Mesenchymal stem cell (in vitro differentiated cells and primary cell): Measurements from ENCODE around the gene CAMSAP3.

ENCODE experiments used
- DNase-seq: peaks from one replicate; pipeline ENCODE4 v3.0.0-alpha.2; 2013
- H2AFZ ChIP-seq: one replicate; pipeline ENCODE4 v1.6.1; 2013; ENCODE audit warnings: low read depth, mild to moderate bottlenecking, control low read depth, inconsistent platforms, low read length, moderate library complexity
- H2AK5ac ChIP-seq: 2 replicates; pipeline ENCODE4 v1.6.1; 2013; ENCODE audit warnings: low read length, moderate library complexity, mild to moderate bottlenecking, inconsistent platforms; ENCODE audit not compliant: severe bottlenecking
- H2BK120ac ChIP-seq: one replicate; pipeline ENCODE4 v1.6.1; 2013; ENCODE audit warnings: low read depth, mild to moderate bottlenecking, inconsistent platforms, low read length, moderate library complexity
- H2BK12ac ChIP-seq, 2 experiments: one replicate each; pipeline ENCODE4 v1.6.1; 2013; ENCODE audit warnings: inconsistent platforms in 2 of 2, low read length in 2 of 2, mild to moderate bottlenecking in 2 of 2, moderate library complexity in 2 of 2, control low read depth in 1 of 2
- H2BK15ac ChIP-seq: one replicate; pipeline ENCODE4 v1.6.1; 2013; ENCODE audit warnings: mild to moderate bottlenecking, low read depth, inconsistent platforms; ENCODE audit not compliant: poor library complexity, severe bottlenecking
- H2BK5ac ChIP-seq: 2 replicates; pipeline ENCODE4 v1.6.1; 2013; ENCODE audit warnings: low read depth, mild to moderate bottlenecking, low read length, control low read depth, inconsistent platforms; ENCODE audit not compliant: poor library complexity, severe bottlenecking
- H3K14ac ChIP-seq, 2 experiments: one replicate each; pipeline ENCODE4 v1.6.1; 2013; ENCODE audit warnings: inconsistent platforms in 2 of 2, low read length in 2 of 2, control low read depth in 1 of 2, mild to moderate bottlenecking in 1 of 2, moderate library complexity in 1 of 2
- H3K18ac ChIP-seq, 2 experiments: one replicate each; pipeline ENCODE4 v1.6.1; 2013; ENCODE audit warnings: inconsistent platforms in 2 of 2, low read length in 2 of 2, control low read depth in 1 of 2, low read depth in 1 of 2, mild to moderate bottlenecking in 1 of 2
- H3K23ac ChIP-seq, 2 experiments: one replicate each; pipeline ENCODE4 v1.6.1; 2013; ENCODE audit warnings: inconsistent platforms in 2 of 2, low read length in 2 of 2, mild to moderate bottlenecking in 2 of 2, moderate library complexity in 2 of 2, control low read depth in 1 of 2
- H3K27ac ChIP-seq: 2 replicates; pipeline ENCODE4 v1.5.1; 2013; ENCODE audit warnings: mild to moderate bottlenecking, moderate library complexity, low read length, control low read depth, inconsistent platforms; ENCODE audit not compliant: poor library complexity, severe bottlenecking
- H3K27me3 ChIP-seq, 2 experiments: 2 replicates each; pipeline versions ENCODE4 v1.6.1 to v1.7.0; 2013; ENCODE audit warnings: low read length in 2 of 2, mild to moderate bottlenecking in 2 of 2, moderate library complexity in 2 of 2, control low read depth in 1 of 2, inconsistent platforms in 1 of 2; ENCODE audit not compliant: control insufficient read depth in 1 of 2, insufficient read depth in 1 of 2
- H3K36me3 ChIP-seq, 2 experiments: 2 replicates each; pipeline versions ENCODE4 v1.6.1 to v1.7.0; 2013; ENCODE audit warnings: low read length in 2 of 2, control low read depth in 1 of 2, inconsistent platforms in 1 of 2, low read depth in 1 of 2, mild to moderate bottlenecking in 1 of 2; ENCODE audit not compliant: insufficient read depth in 2 of 2, control insufficient read depth in 1 of 2
- H3K4ac ChIP-seq, 2 experiments: one replicate each; pipeline ENCODE4 v1.6.1; 2013; ENCODE audit warnings: inconsistent platforms in 2 of 2, low read length in 2 of 2, mild to moderate bottlenecking in 2 of 2, moderate library complexity in 2 of 2, control low read depth in 1 of 2, low read depth in 1 of 2
- H3K4me1 ChIP-seq: 2 replicates; pipeline ENCODE4 v1.6.1; 2013; ENCODE audit warnings: low read depth, low read length, control low read depth; ENCODE audit not compliant: control insufficient read depth, insufficient read depth
- H3K4me2 ChIP-seq: 2 replicates; pipeline ENCODE4 v1.6.1; 2013; ENCODE audit warnings: low read length, mild to moderate bottlenecking, inconsistent platforms; ENCODE audit not compliant: poor library complexity, severe bottlenecking
- H3K4me3 ChIP-seq, 2 experiments: 2 replicates each; pipeline versions ENCODE4 v1.5.1 to v1.7.0; 2013; ENCODE audit warnings: low read length in 2 of 2, mild to moderate bottlenecking in 2 of 2, control low read depth in 1 of 2, low read depth in 1 of 2; ENCODE audit not compliant: insufficient read depth in 1 of 2
- H3K79me1 ChIP-seq: replicated peaks from 2 replicates; pipeline ENCODE4 v1.6.1; 2013; ENCODE audit warnings: mild to moderate bottlenecking, control low read depth, low read length, inconsistent platforms; ENCODE audit not compliant: poor library complexity, severe bottlenecking
- H3K9ac ChIP-seq: 2 replicates; pipeline ENCODE4 v1.7.0; 2013; ENCODE audit warnings: mild to moderate bottlenecking, low read length, moderate library complexity
- H3K9me3 ChIP-seq: 2 replicates; pipeline ENCODE4 v1.7.0; 2013; ENCODE audit warnings: mild to moderate bottlenecking, low read length; ENCODE audit not compliant: control insufficient read depth
- H4K8ac ChIP-seq: one replicate; pipeline ENCODE4 v1.6.1; 2013; ENCODE audit warnings: inconsistent platforms, mild to moderate bottlenecking, low read length, moderate library complexity
- H4K91ac ChIP-seq: one replicate; pipeline ENCODE4 v1.6.1; 2013; ENCODE audit warnings: mild to moderate bottlenecking, low read length, inconsistent platforms
- WGBS: methylation state at CpG from one replicate; pipeline ENCODE4 v1.1.7; 2013; ENCODE audit warnings: mixed read lengths; 5-methylcytosine and 5-hydroxymethylcytosine counted together

CAMSAP3 gene

DNA sequence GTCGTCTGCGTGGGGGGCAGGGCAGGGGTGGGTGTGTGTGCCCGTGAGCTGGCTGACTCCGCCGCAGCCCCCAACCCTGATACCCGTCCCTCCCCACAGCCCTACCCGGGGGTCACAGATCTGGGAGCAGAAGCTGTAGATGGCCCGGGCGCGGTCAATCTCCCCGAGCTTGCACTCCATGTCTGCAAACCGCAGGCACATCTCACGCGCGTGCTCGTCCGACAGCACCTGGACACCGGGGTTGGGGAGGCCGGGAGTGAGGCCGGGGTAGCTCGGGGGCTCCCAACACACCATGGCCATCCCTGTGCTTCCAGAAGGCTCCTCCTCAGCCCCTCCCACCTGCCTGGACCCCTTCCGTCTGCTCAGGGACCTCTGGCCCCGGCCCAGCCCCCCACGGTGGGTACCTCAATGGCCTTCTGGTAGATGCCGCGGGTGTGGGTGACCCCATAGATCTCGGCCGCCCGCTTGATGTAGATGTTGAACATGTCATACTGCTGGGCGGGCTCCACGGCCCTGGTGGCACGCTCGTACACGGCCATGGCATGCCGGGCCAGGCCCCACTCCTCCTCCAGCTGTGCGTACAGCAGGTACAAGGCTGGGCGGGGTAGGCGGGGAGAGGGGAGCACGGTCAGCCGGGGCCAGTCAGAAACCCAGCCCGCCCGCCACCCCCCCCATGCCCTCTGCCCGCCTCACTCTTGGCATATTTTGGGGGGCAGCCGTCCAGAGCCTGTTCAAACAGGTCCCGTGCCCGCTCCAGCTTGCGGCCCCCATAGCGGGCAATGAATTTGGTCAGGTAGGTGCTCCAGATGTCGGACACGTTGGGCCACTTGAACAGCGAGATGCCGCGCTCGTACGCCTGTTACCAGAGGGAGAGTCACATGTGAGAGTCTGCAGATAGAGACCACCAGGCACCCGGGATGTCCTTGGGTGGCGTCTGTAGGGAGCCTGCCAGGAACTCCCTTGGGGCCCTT is 25.1 kb downstream of the CAMSAP3 start:
- H3K9me3 ChIP-seq: no peaks in the 10 kb centered on the region
- 98% methylated on average over 57 of the region's 57 CpGs for WGBS
- no peak overlapping the region for H2BK12ac ChIP-seq
- no peak overlapping the region for H2AK5ac ChIP-seq
- H4K91ac ChIP-seq: no peak overlapping the region
- H3K4me2 ChIP-seq: no peak overlapping the region
- no peaks in the 10 kb centered on the region for H3K4me1 ChIP-seq
- no peak overlapping the region for H3K9ac ChIP-seq
- H2BK5ac ChIP-seq: no peak overlapping the region
- H3K27me3 ChIP-seq: no peaks in the 10 kb centered on the region
- no peak overlapping the region for H3K4me3 ChIP-seq
- H2BK120ac ChIP-seq: no peak overlapping the region
- no peak overlapping the region for H2BK15ac ChIP-seq
- no peak overlapping the region for H3K4ac ChIP-seq
- no peak overlapping the region for H3K18ac ChIP-seq
- peaks cover 25% of the 10 kb centered on the region for H3K79me1 ChIP-seq
- no peak overlapping the region for H3K27ac ChIP-seq
- no peak for DNase-seq
- no peak overlapping the region for H3K14ac ChIP-seq
- H3K23ac ChIP-seq: no peak overlapping the region
- no peak overlapping the region for H4K8ac ChIP-seq
- peaks cover 39 to 93% of the 10 kb centered on the region in 2 experiments for H3K36me3 ChIP-seq
- no peak overlapping the region for H2AFZ ChIP-seq

DNA sequence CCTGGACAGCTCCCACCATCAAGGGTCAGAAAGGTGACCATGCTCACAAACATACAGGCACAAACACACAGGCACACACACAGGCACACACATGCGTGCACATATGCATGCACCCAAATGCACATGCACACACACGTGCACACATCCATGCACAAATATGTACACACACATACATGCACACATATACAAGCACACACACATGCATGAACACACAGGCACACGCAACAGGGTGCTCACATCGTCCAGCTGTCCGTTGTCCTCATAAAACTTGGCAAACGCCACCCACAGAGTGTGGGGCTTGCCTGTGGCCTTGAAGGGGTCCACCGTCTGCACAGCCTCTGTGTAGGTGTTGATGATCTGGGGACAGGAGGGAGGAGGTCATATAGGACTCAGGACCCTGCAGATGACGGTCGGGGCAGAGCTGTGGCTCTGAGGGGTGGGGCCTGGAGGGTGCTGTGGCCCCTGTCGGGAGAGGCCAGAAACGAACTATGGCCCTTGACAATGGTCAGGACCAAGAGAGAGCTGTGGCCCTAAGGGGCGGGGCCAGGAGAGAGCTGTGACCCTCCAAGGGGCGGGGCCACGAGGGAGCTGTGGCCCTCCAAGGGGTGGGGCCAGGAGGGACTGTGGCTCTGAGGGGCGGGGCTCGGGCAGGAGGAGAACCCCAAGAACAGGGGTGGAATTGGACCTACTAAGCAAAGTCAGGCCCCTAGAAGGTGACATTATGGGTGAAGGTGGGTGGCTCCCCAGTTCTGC is 27.4 kb downstream of the CAMSAP3 start:
- H4K8ac ChIP-seq: no peak overlapping the region
- H3K9me3 ChIP-seq: no peaks in the 10 kb centered on the region
- H3K9ac ChIP-seq: no peak overlapping the region
- no peak overlapping the region for H3K4me2 ChIP-seq
- H2BK120ac ChIP-seq: no peak overlapping the region
- no peak overlapping the region for H3K4me3 ChIP-seq
- H3K18ac ChIP-seq: no peak overlapping the region
- 92% methylated on average over 16 of the region's 16 CpGs for WGBS
- no peak overlapping the region for H2BK5ac ChIP-seq
- H3K27me3 ChIP-seq: no peaks in the 10 kb centered on the region
- peaks cover 11% of the 10 kb centered on the region for H3K4me1 ChIP-seq
- H2AK5ac ChIP-seq: no peak overlapping the region
- no peak overlapping the region for H2BK15ac ChIP-seq
- H4K91ac ChIP-seq: peak overlapping the region; percentile 28
- H2AFZ ChIP-seq: no peak overlapping the region
- H3K23ac ChIP-seq: no peak overlapping the region
- H3K36me3 ChIP-seq: peaks cover 47 to 96% of the 10 kb centered on the region in 2 experiments
- no peak overlapping the region for H2BK12ac ChIP-seq
- DNase-seq: no peak
- no peak overlapping the region for H3K27ac ChIP-seq
- H3K14ac ChIP-seq: no peak overlapping the region
- no peak overlapping the region for H3K4ac ChIP-seq
- H3K79me1 ChIP-seq: peaks cover 41% of the 10 kb centered on the region

DNA sequence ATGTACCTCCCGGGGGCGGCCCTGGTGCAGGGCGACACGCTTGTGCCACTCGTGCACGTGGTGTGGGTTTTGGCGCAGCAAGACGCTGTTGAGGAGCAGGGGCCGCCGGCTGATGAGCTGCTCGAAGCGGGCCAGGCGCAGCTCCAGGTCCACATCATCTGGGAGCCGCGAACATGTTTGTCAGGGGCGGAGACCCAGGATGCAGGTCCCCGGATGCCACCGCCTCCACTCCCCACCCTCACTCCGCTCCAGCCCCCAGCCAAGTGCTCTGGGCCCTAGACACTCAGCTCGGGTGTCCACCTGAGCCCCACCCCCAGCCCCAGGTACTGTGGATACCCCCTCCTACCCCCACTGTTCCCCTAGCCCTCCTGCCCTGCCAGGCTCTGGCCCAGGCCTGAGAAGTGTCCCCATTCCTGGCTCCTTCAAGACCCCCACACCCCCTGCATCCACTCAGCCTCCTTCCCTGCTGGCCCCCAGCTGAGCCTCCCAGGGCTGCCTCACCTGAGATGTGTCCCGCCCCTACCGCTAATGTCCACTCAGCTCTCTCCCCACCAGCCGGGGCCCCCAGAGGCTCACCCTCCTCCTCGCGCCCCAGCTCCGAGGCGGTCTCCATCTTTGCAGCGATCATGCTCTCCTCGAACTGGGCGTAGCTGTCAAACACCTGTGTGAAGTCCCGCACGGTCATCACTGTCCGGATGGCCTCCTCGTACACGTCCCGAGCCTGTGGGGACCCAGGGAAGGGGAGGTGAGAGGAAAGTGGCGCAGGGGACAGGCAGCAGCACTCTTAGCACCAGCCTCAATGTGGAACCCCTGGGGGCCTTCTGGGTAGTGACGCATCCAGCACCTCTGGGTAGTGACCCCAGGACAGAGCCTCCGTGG is 28.3 kb downstream of the CAMSAP3 start:
- no peak overlapping the region for H2AK5ac ChIP-seq
- no peak overlapping the region for H3K23ac ChIP-seq
- no peaks in the 10 kb centered on the region for H3K27me3 ChIP-seq
- no peak overlapping the region for H3K18ac ChIP-seq
- H2BK12ac ChIP-seq: no peak overlapping the region
- H3K14ac ChIP-seq: no peak overlapping the region
- no peak overlapping the region for H3K9ac ChIP-seq
- peaks cover 17% of the 10 kb centered on the region for H3K4me1 ChIP-seq
- H4K8ac ChIP-seq: no peak overlapping the region
- H2AFZ ChIP-seq: no peak overlapping the region
- no peak overlapping the region for H2BK5ac ChIP-seq
- H3K27ac ChIP-seq: no peak overlapping the region
- H3K4me3 ChIP-seq: no peak overlapping the region
- H3K36me3 ChIP-seq: peaks cover 47 to 87% of the 10 kb centered on the region in 2 experiments
- no peak overlapping the region for H3K4me2 ChIP-seq
- H4K91ac ChIP-seq: no peak overlapping the region
- DNase-seq: no peak
- H3K9me3 ChIP-seq: no peaks in the 10 kb centered on the region
- H2BK15ac ChIP-seq: no peak overlapping the region
- H3K4ac ChIP-seq: no peak overlapping the region
- H3K79me1 ChIP-seq: peaks cover 41% of the 10 kb centered on the region
- 98% methylated on average over 39 of the region's 39 CpGs for WGBS
- no peak overlapping the region for H2BK120ac ChIP-seq
